C4-2B (cell line): Measurements from ENCODE around the gene TPD52L1.

Experiments used
- CTCF ChIP-seq: fragments of 450-650 bp; conservative IDR thresholded peaks from 2 replicates; pipeline ENCODE4 v1.5.1; 2017; ENCODE audit warnings: mild to moderate bottlenecking
- ZFX ChIP-seq: fragments of 450-650 bp; IDR thresholded peaks from 2 replicates; pipeline ENCODE4 v1.6.1; 2017

GRCh38 chr6:125302840-125303511 lies 149.4 kb downstream of the TPD52L1 start:
- TF ChIP-seq CTCF: no peak
- no peak for TF ChIP-seq ZFX
